Adipocyte (in vitro differentiated cells): ENCODE measurements around the gene CFAP100.
A peak's percentile ranks its signal among the peaks of the same experiment; 100 is the strongest.

Source experiments
- DNase-seq: peaks from one replicate; pipeline ENCODE4 v3.0.0-alpha.2; 2015; ENCODE audit warnings: low read depth
- H3K27me3 ChIP-seq: replicated peaks from 2 replicates; pipeline ENCODE4 v1.7.0; 2013; ENCODE audit warnings: mild to moderate bottlenecking, low read length, moderate library complexity; ENCODE audit not compliant: control insufficient read depth, insufficient read depth
- H3K36me3 ChIP-seq: 2 replicates; pipeline ENCODE4 v1.7.0; 2013; ENCODE audit warnings: low read length, mild to moderate bottlenecking, moderate library complexity; ENCODE audit not compliant: control insufficient read depth, insufficient read depth, severe bottlenecking
- H3K4me1 ChIP-seq: 2 replicates; pipeline ENCODE4 v1.7.0; 2013; ENCODE audit warnings: mild to moderate bottlenecking, low read length, moderate library complexity; ENCODE audit not compliant: control insufficient read depth, insufficient read depth
- H3K4me3 ChIP-seq: 2 replicates; pipeline ENCODE4 v1.7.0; 2013; ENCODE audit warnings: mild to moderate bottlenecking, low read length, moderate library complexity
- H3K9ac ChIP-seq: 2 replicates; pipeline ENCODE4 v1.7.0; 2013; ENCODE audit warnings: mild to moderate bottlenecking, low read length, moderate library complexity
- H3K9me3 ChIP-seq: 2 replicates; pipeline ENCODE4 v1.7.0; 2013; ENCODE audit warnings: mild to moderate bottlenecking, low read length, moderate library complexity; ENCODE audit not compliant: control insufficient read depth

CFAP100 gene

DNA sequence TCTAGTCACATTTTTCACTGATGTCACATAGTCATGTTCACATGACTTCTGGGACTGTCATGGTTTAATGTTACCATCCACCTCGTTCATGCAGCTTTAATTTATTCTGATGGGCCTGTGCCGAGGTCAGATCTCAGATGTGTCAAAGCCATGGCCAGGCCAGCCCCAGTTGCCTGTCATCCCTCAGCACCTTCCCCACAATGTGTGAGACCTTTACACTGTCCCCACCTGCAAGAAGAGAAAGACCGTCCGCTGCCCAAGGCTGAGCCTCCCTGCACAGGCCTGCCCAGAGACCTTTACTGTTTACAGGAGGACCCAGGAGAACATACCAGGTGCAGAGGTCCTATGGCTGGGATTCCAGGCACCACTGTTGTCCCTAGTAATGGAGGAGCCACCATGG is 24.7 kb upstream of the CFAP100 start:
- DNase-seq: no peak
- H3K4me3 ChIP-seq: no peak overlapping the region
- no peaks in the 10 kb centered on the region for H3K27me3 ChIP-seq
- peaks cover 38% of the 10 kb centered on the region for H3K4me1 ChIP-seq
- no peaks in the 10 kb centered on the region for H3K9me3 ChIP-seq
- no peaks in the 10 kb centered on the region for H3K36me3 ChIP-seq
- H3K9ac ChIP-seq: no peak overlapping the region

- H3K4me1 ChIP-seq: peaks cover 44% of the 10 kb centered on the region
- no peak overlapping the region for H3K9ac ChIP-seq
- no peaks in the 10 kb centered on the region for H3K9me3 ChIP-seq
- DNase-seq: no peak
- no peaks in the 10 kb centered on the region for H3K36me3 ChIP-seq
- H3K27me3 ChIP-seq: no peaks in the 10 kb centered on the region
- H3K4me3 ChIP-seq: no peak overlapping the region
Observed at GRCh38 chr3:126370606-126371005, 24.1 kb upstream of the CFAP100 start.

- no peaks in the 10 kb centered on the region for H3K27me3 ChIP-seq
- H3K4me1 ChIP-seq: peaks cover 45% of the 10 kb centered on the region
- no peaks in the 10 kb centered on the region for H3K9me3 ChIP-seq
- H3K4me3 ChIP-seq: no peak overlapping the region
- no peak overlapping the region for H3K9ac ChIP-seq
- no peak for DNase-seq
- no peaks in the 10 kb centered on the region for H3K36me3 ChIP-seq
Observed at GRCh38 chr3:126371096-126371705, 23.5 kb upstream of the CFAP100 start.

DNA sequence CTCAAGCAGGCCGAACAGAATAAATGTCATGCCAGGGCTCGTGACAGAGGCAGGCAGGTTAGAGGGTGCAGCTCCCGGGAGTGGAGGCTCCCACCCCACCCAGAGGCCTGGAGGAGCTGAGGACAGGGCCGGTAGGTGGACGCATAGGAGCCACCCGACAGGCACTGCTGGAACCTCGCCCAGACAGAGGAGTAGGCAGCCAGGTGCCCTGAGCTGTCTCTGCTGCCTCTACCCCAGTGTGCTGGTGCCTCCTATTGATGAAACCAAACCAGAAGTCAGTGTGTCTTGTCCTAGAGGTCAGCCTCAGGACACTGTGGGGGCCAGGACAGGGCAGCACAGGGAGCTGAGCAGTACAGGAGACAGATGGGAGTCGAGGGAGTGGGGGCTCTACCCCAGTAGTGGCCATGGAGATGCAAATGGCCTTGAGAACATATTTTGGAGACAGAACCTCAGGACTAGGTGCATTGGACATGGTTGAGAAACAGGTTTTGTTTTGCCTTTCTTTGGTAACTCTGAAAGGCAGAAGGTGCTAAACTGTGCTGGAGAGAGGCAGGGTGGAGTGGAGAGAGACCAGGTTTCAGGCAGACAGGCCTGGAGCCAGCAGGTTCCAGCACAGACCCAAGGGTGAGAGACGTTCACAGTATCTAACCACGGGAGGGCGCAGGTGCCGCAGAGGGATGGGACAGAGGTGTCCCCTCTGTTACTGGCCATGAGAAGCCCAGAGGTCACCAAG is 22.1 kb upstream of the CFAP100 start:
- Histone ChIP-seq H3K4me1 (peaks cover 44% of the 10 kb centered on the region), H3K36me3 (no peaks in the 10 kb centered on the region), H3K9me3 (no peaks in the 10 kb centered on the region), H3K9ac (peak overlapping the region; percentile 27), H3K27me3 (no peaks in the 10 kb centered on the region), H3K4me3 (no peak overlapping the region)
- DNase-seq: no peak

DNA sequence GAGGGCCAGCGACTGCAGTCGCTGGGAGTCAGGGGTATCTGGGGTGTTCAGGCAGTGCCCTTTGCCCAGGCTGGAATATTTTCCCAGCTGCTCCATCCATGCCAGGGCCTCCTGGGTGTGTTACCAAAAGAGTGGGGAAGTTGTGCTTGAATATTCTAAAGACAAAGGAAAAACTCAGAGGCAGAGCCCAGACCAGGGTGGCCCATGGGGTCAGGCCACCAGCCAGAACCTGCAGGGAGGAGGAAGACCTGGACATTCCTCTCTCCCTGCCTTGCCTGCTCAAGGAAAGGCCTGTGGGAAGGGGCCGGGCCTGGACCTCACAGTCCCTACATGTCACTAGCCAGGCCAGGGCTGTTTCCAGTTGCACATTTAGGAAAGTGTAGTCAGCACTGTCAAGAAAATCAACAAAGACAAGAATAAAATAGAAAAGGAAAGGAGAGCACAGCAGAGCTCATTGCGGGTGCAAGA is 21.5 kb upstream of the CFAP100 start:
- Histone ChIP-seq H3K9ac (peak overlapping the region; percentile 27), H3K36me3 (no peaks in the 10 kb centered on the region), H3K4me3 (no peak overlapping the region), H3K4me1 (peaks cover 44% of the 10 kb centered on the region), H3K27me3 (no peaks in the 10 kb centered on the region), H3K9me3 (no peaks in the 10 kb centered on the region)
- no peak for DNase-seq

- Histone ChIP-seq H3K4me3 (peak overlapping the region; percentile 4), H3K27me3 (no peaks in the 10 kb centered on the region), H3K4me1 (peaks cover 44% of the 10 kb centered on the region), H3K9ac (peak overlapping the region; percentile 84), H3K9me3 (peaks cover under 1% of the 10 kb centered on the region), H3K36me3 (no peaks in the 10 kb centered on the region)
- DNase-seq: peak; percentile 81
Observed at GRCh38 chr3:126373682-126374601, 20.8 kb upstream of the CFAP100 start.

DNA sequence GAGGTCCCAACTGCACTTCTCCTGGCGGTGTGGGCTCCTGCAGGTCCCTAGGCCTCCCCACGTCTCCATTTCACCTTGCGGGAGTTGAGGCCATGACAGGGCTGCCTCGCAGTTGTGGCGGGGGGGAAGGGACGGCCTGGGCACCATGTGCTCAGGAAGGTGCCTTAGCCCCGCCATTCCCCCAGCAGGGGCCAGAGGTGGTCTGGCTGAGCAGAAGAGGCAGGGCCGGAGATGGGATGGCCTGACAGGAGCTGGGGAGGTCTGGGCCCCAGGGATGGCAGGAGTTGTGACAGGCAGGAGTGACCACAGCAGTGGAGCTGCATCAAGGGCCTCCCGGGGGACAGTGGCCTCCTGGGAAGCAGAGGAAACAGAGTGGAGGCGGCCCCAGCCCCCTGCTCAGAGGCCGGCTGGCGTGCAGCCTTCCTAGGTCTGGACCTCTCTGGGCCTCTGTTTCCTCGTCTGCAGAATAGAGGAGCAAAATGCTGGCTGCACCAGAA is 18.8 kb upstream of the CFAP100 start:
- Histone ChIP-seq H3K4me3 (no peak overlapping the region), H3K9me3 (peaks cover 5% of the 10 kb centered on the region), H3K9ac (peak overlapping the region; percentile 65), H3K27me3 (peaks cover 15% of the 10 kb centered on the region), H3K4me1 (peaks cover 44% of the 10 kb centered on the region), H3K36me3 (no peaks in the 10 kb centered on the region)
- no peak for DNase-seq

DNA sequence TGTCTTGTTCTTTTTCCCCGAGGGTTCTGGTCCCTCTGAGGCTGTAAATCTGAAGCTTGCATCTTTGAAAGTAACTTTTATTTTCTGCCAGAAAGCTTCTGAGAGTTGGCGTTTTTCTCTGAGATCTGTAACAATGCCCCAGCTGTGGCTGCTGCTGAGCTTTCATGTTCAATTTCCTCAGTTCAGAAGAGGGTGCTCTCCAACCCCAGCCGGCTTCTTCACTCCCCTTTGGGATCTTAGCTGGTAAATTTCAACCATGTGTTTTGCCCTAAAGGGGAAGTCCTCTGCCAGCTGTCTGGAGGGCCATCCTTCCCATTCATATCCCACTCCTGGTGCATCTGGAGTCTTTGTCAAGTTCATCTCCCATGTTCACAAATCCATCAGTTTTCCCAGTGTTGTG is 18.3 kb upstream of the CFAP100 start:
- H3K4me3 ChIP-seq: no peak overlapping the region
- H3K9me3 ChIP-seq: peaks cover 5% of the 10 kb centered on the region
- peak; percentile 44 for DNase-seq

GRCh38 chr3:126377211-126377610 is 17.5 kb upstream of the CFAP100 start:
- H3K4me3 ChIP-seq: no peak overlapping the region
- peaks cover 5% of the 10 kb centered on the region for H3K9me3 ChIP-seq
- no peak overlapping the region for H3K9ac ChIP-seq
- peaks cover 18% of the 10 kb centered on the region for H3K27me3 ChIP-seq
- no peaks in the 10 kb centered on the region for H3K36me3 ChIP-seq
- H3K4me1 ChIP-seq: peaks cover 47% of the 10 kb centered on the region
- DNase-seq: no peak

More for the DNA sequence above, 18.3 kb upstream of the CFAP100 start:
- Histone ChIP-seq H3K9ac (peak overlapping the region; percentile 65), H3K4me1 (peaks cover 44% of the 10 kb centered on the region), H3K27me3 (peaks cover 18% of the 10 kb centered on the region), H3K36me3 (no peaks in the 10 kb centered on the region)

GRCh38 chr3:126378341-126378751 is 16.4 kb upstream of the CFAP100 start:
- Histone ChIP-seq H3K4me1 (peaks cover 36% of the 10 kb centered on the region), H3K4me3 (no peak overlapping the region), H3K9me3 (peaks cover 5% of the 10 kb centered on the region), H3K9ac (no peak overlapping the region), H3K36me3 (no peaks in the 10 kb centered on the region), H3K27me3 (peaks cover 18% of the 10 kb centered on the region)
- no peak for DNase-seq
